K562 (cell line): ENCODE results near the gene TANC1. TPM values are rescaled to one million over a fixed set of nuclear protein-coding genes. Genes with fewer than 3 reads are reported as not detected.
A peak's percentile ranks its signal among the peaks of the same experiment; 100 is the strongest.

Experiments
- ATAC-seq: fragments of 200-7000 bp; cut with Tn5 transposase; 3 replicates; pipeline ENCODE4 v1.9.1; 2020; ENCODE audit warnings: moderate library complexity
- BruUV-seq: library from RNA; stranded (reverse); fragments of 400-500 nt; replicated peaks from 2 replicates; lab custom pipeline; 2021; lab: Mats Ljungman, UMichigan
- CTCF ChIA-PET: fragments of 300-600 bp; formaldehyde crosslinking; extraction: SDS; loops from one replicate; lab custom pipeline; 2021; ENCODE audit warnings: low intra/inter-chr PET ratio; lab: Yijun Ruan, JAX
- POLR2A ChIA-PET: fragments of 300-600, 350-650 bp; sonication (Branson Sonifier 250); formaldehyde crosslinking; extraction: SDS; loops from one replicate; lab custom pipeline; 2021; ENCODE audit warnings: antibody characterized with exemption, inconsistent platforms; lab: Yijun Ruan, JAX
- DNase-seq, 4 experiments: peaks; one replicate each; pipeline versions ENCODE4 v3.0.0 to v3.0.0-alpha.2; 2011 to 2018; ENCODE audit warnings: low spot score in 3 of 4, mixed read lengths in 3 of 4; ENCODE audit errors: extremely low read depth in 1 of 4
- FAIRE-seq: peaks from 2 replicates; lab custom pipeline; 2011; peaks lifted over from hg19 to GRCh38; lab: Jason Lieb, UNC
- H2AFZ ChIP-seq: 2 replicates; pipeline ENCODE4 v1.6.0; 2011; ENCODE audit warnings: low read depth, low read length, control low read depth, inconsistent platforms
- H3K27ac ChIP-seq: fragments of 200-600 bp; 3 replicates; pipeline ENCODE4 v1.8.0; 2011; ENCODE audit warnings: low read depth, mild to moderate bottlenecking, control low read depth, inconsistent platforms, low read length, moderate library complexity, mixed read lengths; ENCODE audit errors: extremely low read depth
- H3K27me3 ChIP-seq, 2 experiments: fragments of 300-600 bp in 1 of 2; 2 replicates in 1 of 2; 3 replicates in 1 of 2; pipeline versions ENCODE4 v1.6.0 to v1.8.0; 2011; ENCODE audit warnings: inconsistent platforms in 2 of 2, low read length in 2 of 2, mild to moderate bottlenecking in 1 of 2, mixed read lengths in 1 of 2, moderate library complexity in 1 of 2; ENCODE audit not compliant: control insufficient read depth in 2 of 2, insufficient read depth in 2 of 2
- H3K36me3 ChIP-seq: fragments of 300-600 bp; 3 replicates; pipeline ENCODE4 v1.8.0; 2011; ENCODE audit warnings: mild to moderate bottlenecking, low read length, inconsistent platforms; ENCODE audit not compliant: control insufficient read depth, insufficient read depth
- H3K4me1 ChIP-seq, 2 experiments: fragments of 200-600 bp in 1 of 2; replicated peaks in 1 of 2; 2 replicates in 1 of 2; 3 replicates in 1 of 2; pipeline versions ENCODE4 v1.5.1 to v1.8.0; 2011; ENCODE audit warnings: inconsistent platforms in 2 of 2, low read length in 2 of 2, mild to moderate bottlenecking in 1 of 2, mixed read lengths in 1 of 2, moderate library complexity in 1 of 2; ENCODE audit not compliant: control insufficient read depth in 2 of 2, insufficient read depth in 2 of 2
- H3K4me2 ChIP-seq: 2 replicates; pipeline ENCODE4 v1.6.1; 2011; ENCODE audit warnings: low read length, control low read depth, inconsistent platforms, mixed read lengths; ENCODE audit not compliant: insufficient read depth
- H3K4me3 ChIP-seq: fragments of 200-600 bp; sonication (generic), shearing (Covaris generic); 2 replicates; pipeline ENCODE4 v1.5.1; 2016; ENCODE audit warnings: control low read depth, inconsistent platforms
- H3K79me2 ChIP-seq: fragments of 200-600 bp; 3 replicates; pipeline ENCODE4 v1.8.0; 2011; ENCODE audit warnings: low read length, inconsistent platforms; ENCODE audit not compliant: control insufficient read depth, insufficient read depth
- H3K9ac ChIP-seq, 2 experiments: 2 replicates each; pipeline versions ENCODE4 v1.6.0 to v1.6.1; 2011; ENCODE audit warnings: low read depth in 2 of 2, low read length in 2 of 2, control low read depth in 1 of 2, inconsistent platforms in 1 of 2, mild to moderate bottlenecking in 1 of 2, mixed read lengths in 1 of 2; ENCODE audit not compliant: insufficient read depth in 1 of 2
- H3K9me1 ChIP-seq: one replicate; pipeline ENCODE4 v1.6.0; 2011; ENCODE audit warnings: inconsistent platforms, mild to moderate bottlenecking, low read length, moderate library complexity; ENCODE audit not compliant: control insufficient read depth, insufficient read depth
- H3K9me3 ChIP-seq: replicated peaks from 2 replicates; pipeline ENCODE4 v1.5.1; 2011; ENCODE audit warnings: low read depth, low read length, inconsistent platforms; ENCODE audit not compliant: control insufficient read depth, insufficient read depth
- H4K20me1 ChIP-seq: replicated peaks from 2 replicates; pipeline ENCODE4 v1.6.1; 2011; ENCODE audit warnings: low read length, inconsistent platforms, mixed read lengths; ENCODE audit not compliant: control insufficient read depth, insufficient read depth
- MEIS2 ChIP-seq: fragments of 450-650 bp; IDR thresholded peaks from 2 replicates; pipeline ENCODE4 v1.6.1; 2014; ENCODE audit warnings: mild to moderate bottlenecking; ENCODE audit not compliant: partially characterized antibody
- RAD51 ChIP-seq: fragments of 450-650 bp; IDR thresholded peaks from 2 replicates; pipeline ENCODE4 v1.7.1; 2016; ENCODE audit warnings: low read depth, mild to moderate bottlenecking, borderline replicate concordance
- WGBS: fragments of 100-300 bp; shearing (Covaris generic); methylation state at CpG from one replicate; pipeline ENCODE4 v1.1.6; 2016; ENCODE audit warnings: low coverage, mixed read lengths; ENCODE audit not compliant: insufficient coverage; ENCODE audit errors: missing lambda C conversion rate; 5-methylcytosine and 5-hydroxymethylcytosine counted together
- in situ Hi-C: fragments of 300-500 bp; cut with MboI; formaldehyde crosslinking; loops from 4 replicates; pipeline ENCODE4 v1.15.0; 2018; ENCODE audit warnings: inconsistent platforms, mixed read lengths
- intact Hi-C: fragments of 100-400 bp; cut with micrococcal nuclease; formaldehyde crosslinking; loops from 2 replicates; pipeline ENCODE4 v1.14.2; 2022
- polyA plus RNA-seq, 8 experiments: library from polyadenylated mRNA; depleted of rRNA in 4 of 8; stranded (reverse) in 5 of 8; unstranded in 3 of 8; fragments of >200 nt; fragmentation: Nextera tagmentation in 2 of 8; fragmentation: Illumina TruSeq in 1 of 8; extraction: Ambion mirVana in 2 of 8; extraction: Trizol in 1 of 8; gene quantifications; 2 replicates each; pipeline versions ENCODE4 v1.2.1 to v1.2.3, GENCODE V29; 2011 to 2014; ENCODE audit warnings: inconsistent platforms in 1 of 8, missing spikeins in 1 of 8
- total RNA-seq, 7 experiments: library from RNA; depleted of rRNA in 6 of 7; stranded (reverse); fragments of >200 nt in 6 of 7; fragmentation: Illumina TruSeq in 2 of 7; extraction: Trizol in 2 of 7; gene quantifications; 2 replicates each; pipeline versions ENCODE4 v1.2.1 to v1.2.3, GENCODE V29; 2011 to 2021; ENCODE audit warnings: low replicate concordance in 1 of 7
- TF ChIP-seq, protein P1 (sequence below): fragments of 450-650 bp; IDR thresholded peaks from 2 replicates; pipeline ENCODE4 v1.6.1; 2017; ENCODE audit warnings: mild to moderate bottlenecking, moderate library complexity

TANC1 gene
- total and polyA plus RNA-seq, 9 of the 15 experiments (the other 6 are each of a cell fraction or from before 2014, with no cell fraction given) = under 0.01 to 0.20 (median 0.07) TPM; not detected in 1

DNA sequence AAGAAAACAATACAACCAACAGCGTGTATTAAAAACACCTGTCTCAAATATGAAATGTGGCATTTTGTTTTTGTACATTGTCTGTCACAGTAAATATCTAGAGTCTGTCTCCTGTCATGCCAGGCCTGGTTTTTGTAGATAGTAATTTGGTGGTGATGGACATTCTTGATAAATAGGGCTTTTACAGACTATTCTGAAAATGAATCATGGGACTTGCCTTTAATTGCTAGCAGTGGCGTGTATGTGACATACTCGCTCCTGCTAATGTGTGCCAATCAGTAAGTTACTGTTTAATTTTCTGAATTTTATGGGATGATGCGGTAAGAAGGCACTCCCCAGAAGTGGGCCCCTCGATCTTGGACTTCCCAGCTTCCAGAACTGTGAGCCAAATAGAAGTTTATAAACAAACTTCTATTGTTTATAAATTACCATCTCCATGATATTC is 83.7 kb downstream of the TANC1 start:
- ATAC-seq (no peak), DNase-seq (no peak), FAIRE-seq (no peak)
- intact Hi-C loops (no loop called here), in situ Hi-C loops (no loop called here)
- no peaks in the 10 kb centered on the region for H3K4me1 ChIP-seq
- H3K79me2 ChIP-seq = no peaks in the 10 kb centered on the region
- H3K27ac ChIP-seq = no peak overlapping the region
- TF ChIP-seq MEIS2 (peak; percentile 31), RAD51 (no peak)
- TF ChIP-seq, protein P1, sequence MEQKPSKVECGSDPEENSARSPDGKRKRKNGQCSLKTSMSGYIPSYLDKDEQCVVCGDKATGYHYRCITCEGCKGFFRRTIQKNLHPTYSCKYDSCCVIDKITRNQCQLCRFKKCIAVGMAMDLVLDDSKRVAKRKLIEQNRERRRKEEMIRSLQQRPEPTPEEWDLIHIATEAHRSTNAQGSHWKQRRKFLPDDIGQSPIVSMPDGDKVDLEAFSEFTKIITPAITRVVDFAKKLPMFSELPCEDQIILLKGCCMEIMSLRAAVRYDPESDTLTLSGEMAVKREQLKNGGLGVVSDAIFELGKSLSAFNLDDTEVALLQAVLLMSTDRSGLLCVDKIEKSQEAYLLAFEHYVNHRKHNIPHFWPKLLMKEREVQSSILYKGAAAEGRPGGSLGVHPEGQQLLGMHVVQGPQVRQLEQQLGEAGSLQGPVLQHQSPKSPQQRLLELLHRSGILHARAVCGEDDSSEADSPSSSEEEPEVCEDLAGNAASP = no peak
- H4K20me1 ChIP-seq = no peaks in the 10 kb centered on the region
- POLR2A ChIA-PET = interaction anchor here (0.9 to 1.1 kb wide), 2 partner anchors 19 to 74 kb away, joined by 4 read pairs; no protein-coding TSS in a partner anchor
- no peak overlapping the region for H2AFZ ChIP-seq
- no TSS peak for BruUV-seq
- 1% methylated on average over 5 of the region's 5 CpGs for WGBS
- no peaks in the 10 kb centered on the region for H3K36me3 ChIP-seq
- CTCF ChIA-PET = no interaction called here
- no peak overlapping the region for H3K9ac ChIP-seq
- no peaks in the 10 kb centered on the region for H3K9me1 ChIP-seq
- H3K27me3 ChIP-seq = peaks cover 27 to 34% of the 10 kb centered on the region in 2 experiments
- H3K4me2 ChIP-seq = no peak overlapping the region
- no peak overlapping the region for H3K4me3 ChIP-seq
- H3K9me3 ChIP-seq = no peaks in the 10 kb centered on the region
